PC-9 (cell line): ENCODE measurements around the gene DDX55.

ENCODE experiments used
- CTCF ChIP-seq: fragments of 200-600 bp; sonication (generic); conservative IDR thresholded peaks from 2 replicates; pipeline ENCODE4 v1.6.1; 2017; ENCODE audit warnings: mixed run types, antibody characterized with exemption, mild to moderate bottlenecking, moderate library complexity
- EZH2 ChIP-seq: fragments of 200-600 bp; sonication (generic); IDR thresholded peaks from 2 replicates; pipeline ENCODE4 v1.8.0; 2017; ENCODE audit warnings: antibody characterized with exemption, low read depth

GRCh38 chr12:123580772-123581171, 21.1 kb upstream of the DDX55 start:
- TF ChIP-seq CTCF, result no peak
- no peak for TF ChIP-seq EZH2
